HL-60 (cell line): ENCODE data around the gene TRIOBP.
A peak's percentile ranks its signal among the peaks of the same experiment; 100 is the strongest.

Experiments
- DNase-seq, 2 experiments: peaks; one replicate each; pipeline ENCODE4 v3.0.0-alpha.2; 2010 to 2020; ENCODE audit warnings: low read depth in 1 of 2, low spot score in 1 of 2
- H3K27ac ChIP-seq: fragments of 250-450 bp; sonication (Bioruptor Pico); replicated peaks from 2 replicates; pipeline ENCODE4 v1.5.1; 2020; ENCODE audit warnings: mild to moderate bottlenecking, moderate library complexity
- H3K27me3 ChIP-seq: fragments of 250-450 bp; sonication (Bioruptor Pico); 2 replicates; pipeline ENCODE4 v1.5.1; 2021; ENCODE audit warnings: mild to moderate bottlenecking, moderate library complexity; ENCODE audit not compliant: insufficient read depth, poor library complexity, severe bottlenecking
- H3K4me3 ChIP-seq: replicated peaks from 2 replicates; pipeline ENCODE4 v1.5.1; 2011; ENCODE audit warnings: mild to moderate bottlenecking, control low read depth, low read length; ENCODE audit not compliant: insufficient read depth
- GABPA ChIP-seq: IDR thresholded peaks from 2 replicates; pipeline ENCODE4 v1.6.1; 2012; ENCODE audit warnings: low read depth
- POLR2AphosphoS5 ChIP-seq: IDR thresholded peaks from 2 replicates; pipeline ENCODE4 v1.6.1; 2012; ENCODE audit warnings: low read depth
- REST ChIP-seq: IDR thresholded peaks from 2 replicates; pipeline ENCODE4 v1.6.1; 2012; ENCODE audit warnings: low read depth; ENCODE audit not compliant: insufficient replicate concordance
- SPI1 ChIP-seq: IDR thresholded peaks from 2 replicates; pipeline ENCODE4 v1.6.1; 2012; ENCODE audit warnings: low read depth, mild to moderate bottlenecking, borderline replicate concordance
- TF ChIP-seq, protein P1 (sequence below): IDR thresholded peaks from one replicate; pipeline ENCODE4 v1.5.1; 2011; ENCODE audit warnings: low read length, control low read depth, inconsistent platforms; ENCODE audit not compliant: insufficient read depth

The TRIOBP gene

DNA sequence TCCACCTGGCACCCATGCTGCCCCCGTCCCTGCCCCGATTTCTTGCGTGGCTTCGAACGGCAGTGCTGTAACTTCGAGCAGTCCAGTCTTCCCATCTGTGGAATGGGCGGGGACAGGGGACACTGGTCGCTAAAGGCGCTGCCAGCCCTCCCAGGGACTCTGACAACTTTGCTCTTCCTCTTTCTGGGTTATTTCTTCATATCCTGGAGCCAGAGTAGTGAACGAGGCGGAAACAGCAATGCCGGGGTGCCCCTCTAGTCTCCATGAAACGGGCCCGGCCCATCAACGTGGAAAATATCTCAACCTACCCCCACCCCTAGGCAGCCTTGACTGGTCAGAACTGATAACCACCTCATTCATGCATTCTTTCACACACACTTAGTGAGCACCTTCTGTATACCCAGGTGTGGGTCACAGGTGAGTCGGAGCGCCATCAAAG is 42.8 kb downstream of the TRIOBP start:
- H3K27ac ChIP-seq = peak overlapping the region; percentile 83
- TF ChIP-seq SPI1 (peak; percentile 99), POLR2AphosphoS5 (peak; percentile 86), REST (peak; percentile 43), GABPA (peak; percentile 38; the same call in 1 of the 2 replicates)
- TF ChIP-seq, protein P1, sequence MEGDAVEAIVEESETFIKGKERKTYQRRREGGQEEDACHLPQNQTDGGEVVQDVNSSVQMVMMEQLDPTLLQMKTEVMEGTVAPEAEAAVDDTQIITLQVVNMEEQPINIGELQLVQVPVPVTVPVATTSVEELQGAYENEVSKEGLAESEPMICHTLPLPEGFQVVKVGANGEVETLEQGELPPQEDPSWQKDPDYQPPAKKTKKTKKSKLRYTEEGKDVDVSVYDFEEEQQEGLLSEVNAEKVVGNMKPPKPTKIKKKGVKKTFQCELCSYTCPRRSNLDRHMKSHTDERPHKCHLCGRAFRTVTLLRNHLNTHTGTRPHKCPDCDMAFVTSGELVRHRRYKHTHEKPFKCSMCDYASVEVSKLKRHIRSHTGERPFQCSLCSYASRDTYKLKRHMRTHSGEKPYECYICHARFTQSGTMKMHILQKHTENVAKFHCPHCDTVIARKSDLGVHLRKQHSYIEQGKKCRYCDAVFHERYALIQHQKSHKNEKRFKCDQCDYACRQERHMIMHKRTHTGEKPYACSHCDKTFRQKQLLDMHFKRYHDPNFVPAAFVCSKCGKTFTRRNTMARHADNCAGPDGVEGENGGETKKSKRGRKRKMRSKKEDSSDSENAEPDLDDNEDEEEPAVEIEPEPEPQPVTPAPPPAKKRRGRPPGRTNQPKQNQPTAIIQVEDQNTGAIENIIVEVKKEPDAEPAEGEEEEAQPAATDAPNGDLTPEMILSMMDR = no peak
- peak; percentile 81 to 95 for DNase-seq
- H3K27me3 ChIP-seq = no peaks in the 10 kb centered on the region
- no peak overlapping the region for H3K4me3 ChIP-seq

DNA sequence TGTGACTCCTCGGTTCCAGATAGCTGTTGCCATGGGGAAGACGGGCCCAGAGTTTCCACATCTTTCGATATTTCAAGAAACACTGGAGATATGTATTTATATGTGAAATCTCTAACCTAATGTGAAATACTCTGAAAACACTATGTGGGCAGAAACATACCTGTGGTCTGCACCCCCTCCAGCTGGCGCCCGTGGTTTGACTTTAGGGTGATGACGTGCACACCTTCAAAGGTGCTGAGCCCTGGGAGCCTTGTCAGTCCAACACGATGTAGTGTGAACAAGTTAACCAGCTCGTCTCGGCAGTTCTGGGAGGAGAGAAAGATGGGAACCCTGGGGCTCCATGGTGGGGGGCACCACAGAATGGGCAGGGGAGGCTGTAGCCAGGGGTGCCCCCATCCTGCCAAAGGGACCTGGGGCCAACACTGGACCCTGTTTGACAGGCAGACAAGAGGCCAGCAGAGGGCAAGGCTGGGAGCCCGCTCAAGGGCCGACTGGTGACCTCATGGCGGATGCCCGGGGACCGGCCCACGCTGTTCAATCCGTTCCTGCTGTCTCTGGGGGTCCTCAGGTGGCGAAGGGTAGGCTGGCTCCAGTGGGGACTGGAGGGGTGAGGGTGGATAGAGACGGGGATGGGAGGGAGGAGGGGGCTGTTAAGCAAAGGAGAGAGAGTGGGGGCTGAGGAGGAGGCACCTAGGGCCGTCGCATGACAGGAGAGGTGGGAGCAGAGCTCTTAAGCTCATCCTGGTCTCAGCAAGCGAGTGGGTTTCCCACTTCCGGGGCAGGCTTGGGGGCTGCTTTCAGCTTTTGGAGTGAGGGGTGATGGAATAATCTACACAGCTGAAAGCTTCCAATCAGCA is 43.8 kb downstream of the TRIOBP start:
- no peak for DNase-seq
- H3K27ac ChIP-seq = peak overlapping the region; percentile 83
- no peaks in the 10 kb centered on the region for H3K27me3 ChIP-seq
- no peak for TF ChIP-seq SPI1
- no peak for TF ChIP-seq REST
- TF ChIP-seq POLR2AphosphoS5 = no peak
- TF ChIP-seq, protein P1 = no peak
- TF ChIP-seq GABPA = no peak
- H3K4me3 ChIP-seq = no peak overlapping the region

DNA sequence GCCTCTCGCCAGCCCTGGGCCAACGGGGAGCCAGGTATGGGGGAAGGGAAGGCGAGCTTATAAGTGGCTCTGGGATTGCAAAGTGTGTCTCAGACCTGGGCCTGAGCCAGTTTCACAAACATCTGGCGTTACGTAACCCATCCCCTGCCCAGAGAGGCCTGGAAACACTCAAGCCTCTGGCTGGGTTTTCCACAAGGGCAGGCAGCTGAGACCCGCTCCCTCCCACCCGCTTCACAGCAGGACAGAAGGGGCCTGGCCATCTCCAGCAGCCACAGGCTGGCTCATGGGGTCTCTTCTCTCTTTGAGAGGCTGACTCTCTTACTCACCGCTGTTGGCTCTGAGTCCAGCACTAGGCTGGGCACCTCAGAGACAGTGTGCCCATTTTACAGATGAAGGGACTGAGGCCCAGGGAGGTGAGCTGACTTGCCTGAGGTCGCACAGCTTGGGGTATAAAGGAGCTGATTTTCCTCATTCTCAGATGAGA is 44.5 kb downstream of the TRIOBP start:
- Histone ChIP-seq H3K27ac (peak overlapping the region; percentile 83), H3K4me3 (no peak overlapping the region), H3K27me3 (no peaks in the 10 kb centered on the region)
- TF ChIP-seq SPI1 = no peak
- TF ChIP-seq POLR2AphosphoS5 = peak; percentile 74
- peak; percentile 96 to 97 for DNase-seq

GRCh38 chr22:37742376-37743171 is 45.7 kb downstream of the TRIOBP start:
- peak in 1 of 2 experiments; percentile 69 for DNase-seq
- Histone ChIP-seq H3K27me3 (no peaks in the 10 kb centered on the region), H3K4me3 (no peak overlapping the region), H3K27ac (peak overlapping the region; percentile 83)
- TF ChIP-seq REST = no peak
- no peak for TF ChIP-seq POLR2AphosphoS5
- TF ChIP-seq GABPA = no peak
- no peak for TF ChIP-seq SPI1
- TF ChIP-seq, protein P1 = no peak
